NCI-H1092 treated with DMSO at 0.1 percent for 48 hours (cell line): ENCODE data around the gene SLC44A2.

Experiments used
- DNase-seq: peaks from one replicate; lab custom pipeline; 2025; lab: John Stamatoyannopoulos, UW

The SLC44A2 gene

GRCh38 chr19:10615429-10616023 lies 9.8 kb upstream of the SLC44A2 start:
- no peak for DNase-seq

- no peak for DNase-seq
These were observed 7.8 kb upstream of the SLC44A2 start for GRCh38 chr19:10617409-10618121.

- no peak for DNase-seq
These were observed 6.5 kb upstream of the SLC44A2 start for GRCh38 chr19:10618846-10619245.

- no peak for DNase-seq
These were observed 4.6 kb upstream of the SLC44A2 start for GRCh38 chr19:10620786-10621185.

- no peak for DNase-seq
These were observed 3.4 kb upstream of the SLC44A2 start for GRCh38 chr19:10621966-10622365.

- DNase-seq = no peak
These were observed 768 bp upstream of the SLC44A2 start for GRCh38 chr19:10624585-10624984.

- no peak for DNase-seq
These were observed 397 bp downstream of the SLC44A2 start for GRCh38 chr19:10625762-10626138.

GRCh38 chr19:10631874-10632273 lies 6.5 kb downstream of the SLC44A2 start:
- DNase-seq = no peak

- no peak for DNase-seq
These were observed 9.1 kb downstream of the SLC44A2 start for GRCh38 chr19:10634430-10634829.

- no peak for DNase-seq
These were observed 9.6 kb downstream of the SLC44A2 start for GRCh38 chr19:10634963-10635362.

GRCh38 chr19:10636304-10636972 lies 11.1 kb downstream of the SLC44A2 start:
- no peak for DNase-seq

GRCh38 chr19:10637894-10638293 lies 12.5 kb downstream of the SLC44A2 start:
- DNase-seq = no peak

GRCh38 chr19:10639836-10640235 lies 14.5 kb downstream of the SLC44A2 start:
- DNase-seq = no peak

GRCh38 chr19:10640361-10640760 lies 15.0 kb downstream of the SLC44A2 start:
- DNase-seq = no peak

- DNase-seq = no peak
These were observed 15.9 kb downstream of the SLC44A2 start for GRCh38 chr19:10641248-10641647.

GRCh38 chr19:10642473-10643171 lies 17.3 kb downstream of the SLC44A2 start:
- no peak for DNase-seq

GRCh38 chr19:10643172-10643967 lies 18.0 kb downstream of the SLC44A2 start:
- DNase-seq = no peak

GRCh38 chr19:10643968-10644259 lies 18.6 kb downstream of the SLC44A2 start:
- DNase-seq = peak; percentile 26

- peak; percentile 62 for DNase-seq
These were observed 19.1 kb downstream of the SLC44A2 start for GRCh38 chr19:10644260-10645007.

- DNase-seq = no peak
These were observed 21.3 kb downstream of the SLC44A2 start for GRCh38 chr19:10646456-10647159.

GRCh38 chr19:10648360-10648759 lies 23.0 kb downstream of the SLC44A2 start:
- DNase-seq = no peak
